ENCODE measurements around the gene MARCHF7. TPM values are rescaled to one million over a fixed set of nuclear protein-coding genes. Genes with fewer than 3 reads are reported as not detected.

Gene MARCHF7
- total RNA-seq, 1 experiment from 2014 or later: 90.7 TPM

DNA sequence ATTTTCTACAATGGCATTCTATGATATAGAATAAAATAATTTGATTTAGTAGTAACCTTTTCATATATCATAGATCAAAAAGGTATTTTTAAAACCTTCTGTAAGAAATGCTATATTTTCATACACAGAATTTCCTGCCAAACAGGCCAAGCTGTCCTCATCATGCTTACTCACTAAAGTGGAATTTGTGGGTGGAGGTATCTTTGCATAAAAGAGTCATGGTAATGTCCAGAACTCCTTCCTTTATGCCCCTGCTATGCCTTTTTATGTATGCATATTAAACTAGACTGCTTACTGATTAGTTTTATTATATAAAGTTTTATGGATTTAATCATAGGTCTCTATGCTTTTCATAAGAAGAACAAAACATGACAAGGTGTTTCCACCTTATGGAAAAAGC lies 27.5 kb upstream of the MARCHF7 start:
- POLR2A ChIA-PET: no interaction called here
- Mint-ChIP-seq H3K36me3 (ENCODE audit: insufficient read depth, unreplicated experiment) (no peaks in the 10 kb centered on the region), H3K27ac (ENCODE audit: unreplicated experiment) (no peak overlapping the region), H3K27me3 (ENCODE audit: insufficient read depth, unreplicated experiment) (no peaks in the 10 kb centered on the region), H3K4me3 (ENCODE audit: unreplicated experiment) (no peak overlapping the region), H3K9me3 (ENCODE audit: unreplicated experiment) (no peaks in the 10 kb centered on the region), H3K4me1 (ENCODE audit: low read depth, unreplicated experiment) (no peaks in the 10 kb centered on the region)
- Histone ChIP-seq H3K27me3 (replicated peaks; ENCODE audit: control insufficient read depth, insufficient read depth, low read length) (no peaks in the 10 kb centered on the region), H3K4me1 (peaks cover 8% of the 10 kb centered on the region; the same call in 1 of the 2 replicates), H3K9me3 (no peaks in the 10 kb centered on the region), H3K36me3 (ENCODE audit: control insufficient read depth, insufficient read depth, low read length) (no peaks in the 10 kb centered on the region), H3K4me3 (ENCODE audit: low read depth, low read length) (no peak overlapping the region)
- no peak for DNase-seq
- intact Hi-C loops (cut with micrococcal nuclease; ENCODE audit: unreplicated experiment): no loop called here
- TF ChIP-seq, protein P1, sequence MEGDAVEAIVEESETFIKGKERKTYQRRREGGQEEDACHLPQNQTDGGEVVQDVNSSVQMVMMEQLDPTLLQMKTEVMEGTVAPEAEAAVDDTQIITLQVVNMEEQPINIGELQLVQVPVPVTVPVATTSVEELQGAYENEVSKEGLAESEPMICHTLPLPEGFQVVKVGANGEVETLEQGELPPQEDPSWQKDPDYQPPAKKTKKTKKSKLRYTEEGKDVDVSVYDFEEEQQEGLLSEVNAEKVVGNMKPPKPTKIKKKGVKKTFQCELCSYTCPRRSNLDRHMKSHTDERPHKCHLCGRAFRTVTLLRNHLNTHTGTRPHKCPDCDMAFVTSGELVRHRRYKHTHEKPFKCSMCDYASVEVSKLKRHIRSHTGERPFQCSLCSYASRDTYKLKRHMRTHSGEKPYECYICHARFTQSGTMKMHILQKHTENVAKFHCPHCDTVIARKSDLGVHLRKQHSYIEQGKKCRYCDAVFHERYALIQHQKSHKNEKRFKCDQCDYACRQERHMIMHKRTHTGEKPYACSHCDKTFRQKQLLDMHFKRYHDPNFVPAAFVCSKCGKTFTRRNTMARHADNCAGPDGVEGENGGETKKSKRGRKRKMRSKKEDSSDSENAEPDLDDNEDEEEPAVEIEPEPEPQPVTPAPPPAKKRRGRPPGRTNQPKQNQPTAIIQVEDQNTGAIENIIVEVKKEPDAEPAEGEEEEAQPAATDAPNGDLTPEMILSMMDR (IDR thresholded peaks at IDR 0.05; ENCODE audit: insufficient read depth in 1 of 2, low read depth in 1 of 2, low read length in 1 of 2, severe bottlenecking in 1 of 2, unreplicated experiment in 1 of 2): no peak
- CTCF ChIA-PET: no interaction called here
- BruUV-seq (replicated peaks): no TSS peak

- H3K4me3 ChIP-seq (ENCODE audit: low read depth, low read length): no peak overlapping the region
- TF ChIP-seq, protein P1 (IDR thresholded peaks at IDR 0.05; ENCODE audit: insufficient read depth in 1 of 2, low read depth in 1 of 2, low read length in 1 of 2, severe bottlenecking in 1 of 2, unreplicated experiment in 1 of 2): no peak
- ChIA-PET POLR2A (no interaction called here), CTCF (no interaction called here)
- H3K36me3 Mint-ChIP-seq (ENCODE audit: insufficient read depth, unreplicated experiment): no peaks in the 10 kb centered on the region
- no peaks in the 10 kb centered on the region for H3K4me1 Mint-ChIP-seq (ENCODE audit: low read depth, unreplicated experiment)
- no peak overlapping the region for H3K4me3 Mint-ChIP-seq (ENCODE audit: unreplicated experiment)
- intact Hi-C loops (cut with micrococcal nuclease; ENCODE audit: unreplicated experiment): no loop called here
- no peaks in the 10 kb centered on the region for H3K36me3 ChIP-seq (ENCODE audit: control insufficient read depth, insufficient read depth, low read length)
- no peaks in the 10 kb centered on the region for H3K27me3 ChIP-seq (replicated peaks; ENCODE audit: control insufficient read depth, insufficient read depth, low read length)
- no TSS peak for BruUV-seq (replicated peaks)
- H3K27ac Mint-ChIP-seq (ENCODE audit: unreplicated experiment): no peak overlapping the region
- no peaks in the 10 kb centered on the region for H3K4me1 ChIP-seq
- peaks cover 4% of the 10 kb centered on the region for H3K9me3 ChIP-seq
- no peak for DNase-seq
- no peaks in the 10 kb centered on the region for H3K27me3 Mint-ChIP-seq (ENCODE audit: insufficient read depth, unreplicated experiment)
- no peaks in the 10 kb centered on the region for H3K9me3 Mint-ChIP-seq (ENCODE audit: unreplicated experiment)
These were observed 17.7 kb upstream of the MARCHF7 start for GRCh38 chr2:159694500-159695040.

- H3K27me3 Mint-ChIP-seq (ENCODE audit: insufficient read depth, unreplicated experiment): no peaks in the 10 kb centered on the region
- TF ChIP-seq, protein P1 (IDR thresholded peaks at IDR 0.05; ENCODE audit: insufficient read depth in 1 of 2, low read depth in 1 of 2, low read length in 1 of 2, severe bottlenecking in 1 of 2, unreplicated experiment in 1 of 2): no peak
- Histone ChIP-seq H3K36me3 (ENCODE audit: control insufficient read depth, insufficient read depth, low read length) (no peaks in the 10 kb centered on the region), H3K4me3 (ENCODE audit: low read depth, low read length) (no peak overlapping the region), H3K4me1 (no peaks in the 10 kb centered on the region), H3K27me3 (replicated peaks; ENCODE audit: control insufficient read depth, insufficient read depth, low read length) (no peaks in the 10 kb centered on the region), H3K9me3 (peaks cover 4% of the 10 kb centered on the region)
- BruUV-seq (replicated peaks): no TSS peak
- DNase-seq: no peak
- intact Hi-C loops (cut with micrococcal nuclease; ENCODE audit: unreplicated experiment): no loop called here
- no peaks in the 10 kb centered on the region for H3K4me1 Mint-ChIP-seq (ENCODE audit: low read depth, unreplicated experiment)
- H3K9me3 Mint-ChIP-seq (ENCODE audit: unreplicated experiment): no peaks in the 10 kb centered on the region
- no peak overlapping the region for H3K4me3 Mint-ChIP-seq (ENCODE audit: unreplicated experiment)
- CTCF ChIA-PET: interaction anchor here (0.7 kb wide), 1 partner anchor 124 kb away, joined by 3 read pairs; no protein-coding TSS in a partner anchor
- no peak overlapping the region for H3K27ac Mint-ChIP-seq (ENCODE audit: unreplicated experiment)
- no peaks in the 10 kb centered on the region for H3K36me3 Mint-ChIP-seq (ENCODE audit: insufficient read depth, unreplicated experiment)
- POLR2A ChIA-PET: no interaction called here
These were observed 16.4 kb upstream of the MARCHF7 start for GRCh38 chr2:159695795-159696448.

All from Caco-2 (cell line).